Heart right ventricle (tissue), 16 donors: Measurements from ENCODE around the gene SLC2A9. TPM values are rescaled to one million over a fixed set of nuclear protein-coding genes. Genes with fewer than 3 reads are reported as not detected.

Source experiments
- ATAC-seq, 8 donors: fragments of 200-7000 bp; cut with Tn5 transposase; one replicate each; pipeline ENCODE4 v1.9.1; 2020; ENCODE audit warnings: mild to moderate bottlenecking in 8 of 8, moderate library complexity in 8 of 8, moderate number of reproducible peaks in 1 of 8
- DNase-seq, 2 donors: peaks; one replicate each; pipeline ENCODE4 v3.0.0-alpha.2; 2020
- H3K27ac ChIP-seq, 10 donors: fragments of 200-600 bp; sonication (generic) in 2 of 10; one replicate each; pipeline versions ENCODE4 v1.5.0 to v1.8.0; 2020 to 2022; ENCODE audit warnings: mild to moderate bottlenecking in 3 of 10
- H3K27me3 ChIP-seq, 7 donors: fragments of 200-600 bp; one replicate each; pipeline ENCODE4 v1.8.0; 2021 to 2022; ENCODE audit warnings: mild to moderate bottlenecking in 2 of 7
- H3K36me3 ChIP-seq, 9 donors: fragments of 200-600 bp; sonication (generic) in 1 of 9; one replicate each; pipeline versions ENCODE4 v1.5.0 to v1.8.0; 2020 to 2022; ENCODE audit warnings: mild to moderate bottlenecking in 2 of 9
- H3K4me1 ChIP-seq, 9 donors: fragments of 200-600 bp; sonication (generic) in 1 of 9; one replicate each; pipeline versions ENCODE4 v1.5.0 to v1.8.0; 2020 to 2022; ENCODE audit warnings: mild to moderate bottlenecking in 4 of 9
- H3K4me3 ChIP-seq, 10 donors: fragments of 200-600 bp; sonication (generic) in 2 of 10; one replicate each; pipeline versions ENCODE4 v1.5.0 to v1.8.0; 2020 to 2022; ENCODE audit warnings: mild to moderate bottlenecking in 7 of 10, moderate library complexity in 2 of 10
- H3K9me3 ChIP-seq, 11 donors: fragments of 200-600 bp in 10 of 11; sonication (generic) in 2 of 11; one replicate each; pipeline versions ENCODE4 v1.5.0 to v1.8.0; 2013 to 2022; ENCODE audit warnings: mild to moderate bottlenecking in 2 of 11, control low read depth in 1 of 11, moderate library complexity in 1 of 11
- WGBS, 2 donors: extraction: QIAGEN DNeasy Blood & Tissue Kit; methylation state at CpG; one replicate each; pipeline ENCODE4 v1.1.7; 2013; ENCODE audit warnings: inconsistent platforms in 1 of 2; 5-methylcytosine and 5-hydroxymethylcytosine counted together
- intact Hi-C, 10 donors: fragments of 100-400 bp; cut with DNase I; formaldehyde crosslinking; loops; one replicate each; pipeline versions ENCODE4 v1.11.1 to v1.14.2; 2022
- polyA plus RNA-seq, 2 donors: library from polyadenylated mRNA; stranded (reverse); fragments of 200-250 nt; gene quantifications; one replicate each; pipeline ENCODE4 v1.2.3, GENCODE V29; 2013
- total RNA-seq, 10 donors: library from RNA; stranded (reverse); fragmentation: NEBNext Ultra II Directional in 3 of 10; extraction: Animal tissue kit (Norgen Biotek cat#: 25700) in 3 of 10; gene quantifications; one replicate each; pipeline versions ENCODE4 v1.2.1 to v1.2.4, GENCODE V29; 2021 to 2023
- TF ChIP-seq, protein P1 (sequence below), 9 donors: fragments of 200-600 bp; sonication (generic) in 2 of 9; IDR thresholded peaks; one replicate each; pipeline versions ENCODE4 v1.5.0 to v1.8.0; 2021 to 2022; ENCODE audit warnings: antibody characterized with exemption in 9 of 9, mild to moderate bottlenecking in 5 of 9, moderate library complexity in 1 of 9
- donor health status: Arrhythmogenic right ventricular cardiomyopathy.
- donor health status: ischemic (EF 13 %, LVEDD 7.1; RV severe dilation, severe dysfunction).
- donor health status: healthy with polysubstance abuse.
- donor health status: DM: no; HTN: yes; CAD: no.
- donor health status: DM: no; HTN: no; CAD: no.
- donor health status: ischemic (EF 25% LVEDD 6.9; RV normal size, moderate dysfunction).
- donor health status: ischemic (EF 25% LVEDD 5.7; RV mildly dilated, moderate dysfunction).
- donor health status: healthy.
- donor health status: DM: yes; HTN: yes; CAD: no.
- donor health status: Ischemic cardiomyopathy.
- donor health status: ischemic (EF 35%, LVEDD 5.7; RV mildly dilated, moderate dysfunction).
- donor health status: nonischemic (EF 11% LVEDD 7.7; RV severe dilation, severe dysfunction).
- donor health status: DM: yes; HTN: yes; CAD: no.
- donor health status: PGD.
- donor health status: ischemic (EF 29% LVEDD 5.4; RV normal size, mild dysfunction).
- donor health status: nonischemic (EF 23%, LVEDD 6.1; RV moderate dilation, normal function).

SLC2A9 gene
- total and polyA plus RNA-seq, 12 donors, result 3.1 to 10.9 (median 5.5) TPM

DNA sequence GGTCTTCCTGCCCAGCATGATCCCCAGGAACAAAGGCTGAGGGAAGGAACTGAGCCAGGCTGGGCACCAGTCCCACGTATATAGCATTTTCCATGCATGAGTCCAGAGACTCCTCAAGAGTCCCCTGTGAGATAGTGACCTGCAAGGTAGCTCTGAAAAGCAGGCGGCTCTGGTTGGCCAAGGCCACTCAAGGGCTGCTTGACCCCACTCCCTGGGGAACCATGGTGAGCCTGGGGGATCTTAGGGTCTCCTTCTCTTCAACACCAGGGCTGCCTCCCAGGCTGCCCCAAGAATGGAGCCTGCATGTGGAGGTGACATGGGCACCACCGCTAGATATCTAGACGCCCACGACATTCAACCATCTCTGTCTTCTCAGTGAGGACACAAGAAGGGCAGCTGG, 79.2 kb downstream of the SLC2A9 start:
- no peak for ATAC-seq
- H3K4me1 ChIP-seq, result peaks cover 0 to 5% (median 3%) of the 10 kb centered on the region in 9 donors
- intact Hi-C loops, result no loop called here
- H3K9me3 ChIP-seq, result no peaks in the 10 kb centered on the region
- H3K27ac ChIP-seq, result no peak overlapping the region
- no peak for DNase-seq
- no peak overlapping the region for H3K4me3 ChIP-seq
- TF ChIP-seq, protein P1, sequence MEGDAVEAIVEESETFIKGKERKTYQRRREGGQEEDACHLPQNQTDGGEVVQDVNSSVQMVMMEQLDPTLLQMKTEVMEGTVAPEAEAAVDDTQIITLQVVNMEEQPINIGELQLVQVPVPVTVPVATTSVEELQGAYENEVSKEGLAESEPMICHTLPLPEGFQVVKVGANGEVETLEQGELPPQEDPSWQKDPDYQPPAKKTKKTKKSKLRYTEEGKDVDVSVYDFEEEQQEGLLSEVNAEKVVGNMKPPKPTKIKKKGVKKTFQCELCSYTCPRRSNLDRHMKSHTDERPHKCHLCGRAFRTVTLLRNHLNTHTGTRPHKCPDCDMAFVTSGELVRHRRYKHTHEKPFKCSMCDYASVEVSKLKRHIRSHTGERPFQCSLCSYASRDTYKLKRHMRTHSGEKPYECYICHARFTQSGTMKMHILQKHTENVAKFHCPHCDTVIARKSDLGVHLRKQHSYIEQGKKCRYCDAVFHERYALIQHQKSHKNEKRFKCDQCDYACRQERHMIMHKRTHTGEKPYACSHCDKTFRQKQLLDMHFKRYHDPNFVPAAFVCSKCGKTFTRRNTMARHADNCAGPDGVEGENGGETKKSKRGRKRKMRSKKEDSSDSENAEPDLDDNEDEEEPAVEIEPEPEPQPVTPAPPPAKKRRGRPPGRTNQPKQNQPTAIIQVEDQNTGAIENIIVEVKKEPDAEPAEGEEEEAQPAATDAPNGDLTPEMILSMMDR (IDR thresholded peaks at IDR 0.05), result no peak
- no peaks in the 10 kb centered on the region for H3K27me3 ChIP-seq
- WGBS, 2 donors, result 87 to 98% methylated on average over 5 of the region's 5 CpGs
- H3K36me3 ChIP-seq, result no peaks in the 10 kb centered on the region

DNA sequence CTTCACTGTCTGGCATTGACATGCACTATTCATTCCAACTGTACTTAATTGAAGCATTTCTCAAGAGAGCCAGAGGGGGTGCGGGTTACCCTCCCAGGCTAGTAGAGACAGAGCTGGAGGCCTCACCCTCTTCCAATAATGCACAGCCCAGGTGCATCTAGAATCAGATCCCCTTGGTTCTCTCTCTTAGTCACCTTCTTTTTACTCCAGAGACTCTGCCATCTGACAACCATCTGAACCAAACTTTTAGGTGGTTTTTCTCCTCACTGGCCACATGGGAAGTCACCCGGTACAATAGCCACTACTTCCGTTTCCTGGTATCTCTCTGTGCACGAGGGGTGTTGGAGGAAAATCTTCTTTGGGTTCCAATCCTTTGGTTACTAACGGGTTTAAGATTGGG, 81.3 kb downstream of the SLC2A9 start:
- Histone ChIP-seq H3K4me1 (no peaks in the 10 kb centered on the region), H3K27me3 (no peaks in the 10 kb centered on the region), H3K9me3 (no peaks in the 10 kb centered on the region), H3K36me3 (no peaks in the 10 kb centered on the region), H3K4me3 (no peak overlapping the region), H3K27ac (no peak overlapping the region)
- TF ChIP-seq, protein P1 (IDR thresholded peaks at IDR 0.05), result no peak
- intact Hi-C loops, result no loop called here
- ATAC-seq, result no peak
- WGBS, 2 donors, result 84 to 85% methylated on average over 5 of the region's 5 CpGs
- no peak for DNase-seq

DNA sequence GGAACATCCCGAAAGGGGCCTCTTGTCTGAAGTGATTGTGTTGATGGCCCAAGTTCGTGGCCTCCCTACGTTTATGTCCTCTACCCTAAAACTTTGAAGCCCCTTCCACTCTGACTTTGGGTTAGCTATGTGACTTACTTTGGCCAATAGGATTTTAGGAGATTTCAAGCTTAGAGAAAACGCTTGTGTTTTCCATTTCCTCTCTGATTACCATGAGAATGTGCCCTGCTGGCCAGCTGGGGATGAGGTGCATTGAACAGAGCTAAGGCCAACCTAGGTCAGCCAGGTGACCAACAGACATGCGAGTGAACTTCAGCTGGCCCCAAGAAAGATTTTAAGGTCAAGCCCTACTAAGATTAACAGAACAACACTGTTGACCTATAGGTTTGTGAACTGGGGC, 82.4 kb downstream of the SLC2A9 start:
- Histone ChIP-seq H3K4me3 (no peak overlapping the region), H3K4me1 (no peaks in the 10 kb centered on the region), H3K27me3 (no peaks in the 10 kb centered on the region), H3K27ac (no peak overlapping the region), H3K9me3 (no peaks in the 10 kb centered on the region), H3K36me3 (no peaks in the 10 kb centered on the region)
- intact Hi-C loops, result no loop called here
- no peak for DNase-seq
- TF ChIP-seq, protein P1 (IDR thresholded peaks at IDR 0.05), result no peak
- ATAC-seq, result no peak
- 80 to 87% methylated on average over 5 of the region's 5 CpGs for WGBS, 2 donors

DNA sequence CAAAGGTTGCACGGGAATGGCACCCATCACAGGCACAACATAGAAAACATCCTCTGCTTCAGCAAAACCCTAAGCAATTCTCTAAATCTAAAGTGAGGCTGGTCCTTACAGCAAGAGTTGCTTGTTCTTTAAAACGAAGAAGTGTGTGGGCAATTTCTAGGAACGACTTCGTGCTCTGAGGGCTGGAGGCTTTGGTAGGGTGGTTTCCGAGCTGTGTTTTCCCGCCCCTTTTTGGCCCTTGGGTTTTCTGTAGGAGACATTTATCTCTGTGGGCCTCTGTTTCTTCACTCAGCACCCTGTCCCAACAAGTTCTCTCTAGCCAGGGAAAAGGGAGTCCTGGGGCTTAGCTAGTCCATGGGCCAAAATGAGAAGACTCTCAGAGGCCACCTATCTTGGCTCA, 84.2 kb downstream of the SLC2A9 start:
- no peak overlapping the region for H3K27ac ChIP-seq
- WGBS, 2 donors, result 78 to 88% methylated on average over 6 of the region's 6 CpGs
- TF ChIP-seq, protein P1 (IDR thresholded peaks at IDR 0.05), result no peak
- H3K9me3 ChIP-seq, result no peaks in the 10 kb centered on the region
- no peak overlapping the region for H3K4me3 ChIP-seq
- no peaks in the 10 kb centered on the region for H3K36me3 ChIP-seq
- DNase-seq (no peak), ATAC-seq (no peak)
- H3K27me3 ChIP-seq, result no peaks in the 10 kb centered on the region
- intact Hi-C loops, result no loop called here
- no peaks in the 10 kb centered on the region for H3K4me1 ChIP-seq
